Fibroblast of skin of right biceps (primary cell): ENCODE results near the gene LRP1B.

Experiments used
- DNase-seq: peaks from one replicate; pipeline ENCODE4 v3.0.0-alpha.2; 2013

Gene LRP1B

GRCh38 chr2:142040556-142040955, 90.3 kb downstream of the LRP1B start:
- no peak for DNase-seq

- DNase-seq, result peak; percentile 46
Measured at GRCh38 chr2:142038826-142039225, 92.0 kb downstream of the LRP1B start.

DNA sequence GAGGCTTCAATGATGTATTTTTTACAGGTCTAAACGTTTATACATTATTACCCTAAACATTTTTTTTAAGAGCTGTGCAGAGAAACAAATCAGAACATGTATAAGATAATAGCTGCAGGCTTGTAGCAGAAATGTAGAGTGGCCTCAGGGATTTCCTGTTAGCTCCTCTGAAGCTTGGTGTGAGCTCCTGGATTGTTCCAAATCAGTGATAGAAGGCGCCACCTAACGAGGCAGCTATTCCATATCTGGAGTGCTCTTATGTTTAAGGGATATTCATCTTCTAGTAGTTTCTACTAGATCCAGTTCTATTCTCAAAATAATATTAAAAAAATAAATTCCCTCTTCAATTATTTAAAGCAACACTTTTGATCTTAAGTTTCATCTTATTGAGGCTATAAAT, 93.1 kb downstream of the LRP1B start:
- peak; percentile 26 for DNase-seq

DNA sequence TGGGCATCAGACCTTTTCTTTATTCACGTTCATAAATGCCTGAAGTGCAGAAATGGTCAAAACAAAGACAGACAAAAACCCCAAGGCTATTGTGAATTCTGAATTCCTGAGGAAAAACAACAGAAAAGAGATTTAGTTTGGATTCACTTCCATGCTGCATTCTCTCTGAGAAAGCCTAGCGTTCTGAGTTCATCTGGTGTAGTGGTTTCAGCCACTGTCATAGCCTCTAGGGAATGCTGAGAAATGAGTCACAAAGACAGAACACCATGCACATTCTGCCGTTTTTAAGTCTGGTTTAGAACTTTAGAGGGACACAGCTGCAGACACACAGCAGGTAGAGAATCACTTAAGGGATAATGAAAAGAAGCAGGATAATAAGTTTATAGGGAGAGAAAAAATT, 93.8 kb downstream of the LRP1B start:
- peak; percentile 68 for DNase-seq

GRCh38 chr2:142033393-142033792, 97.4 kb downstream of the LRP1B start:
- DNase-seq, result peak; percentile 79

DNA sequence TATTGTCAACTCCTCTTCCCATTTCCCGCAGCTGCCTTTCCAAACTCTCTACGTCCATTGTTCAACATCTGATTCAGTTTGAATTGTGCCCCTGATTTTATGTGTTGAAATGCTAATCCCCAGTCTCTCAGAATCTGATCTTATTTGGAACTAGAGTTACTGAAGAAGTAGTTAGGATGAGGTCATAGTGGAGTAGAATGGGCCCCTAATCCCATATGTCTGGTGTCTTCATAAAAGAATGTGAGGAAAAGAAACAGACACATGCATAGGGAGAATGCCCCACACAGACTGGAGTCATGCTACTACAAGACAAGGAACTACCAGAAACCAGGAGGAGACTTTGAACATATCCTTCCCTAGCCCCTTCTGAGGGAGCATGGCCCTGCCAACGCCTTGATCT, 99.2 kb downstream of the LRP1B start:
- no peak for DNase-seq

DNA sequence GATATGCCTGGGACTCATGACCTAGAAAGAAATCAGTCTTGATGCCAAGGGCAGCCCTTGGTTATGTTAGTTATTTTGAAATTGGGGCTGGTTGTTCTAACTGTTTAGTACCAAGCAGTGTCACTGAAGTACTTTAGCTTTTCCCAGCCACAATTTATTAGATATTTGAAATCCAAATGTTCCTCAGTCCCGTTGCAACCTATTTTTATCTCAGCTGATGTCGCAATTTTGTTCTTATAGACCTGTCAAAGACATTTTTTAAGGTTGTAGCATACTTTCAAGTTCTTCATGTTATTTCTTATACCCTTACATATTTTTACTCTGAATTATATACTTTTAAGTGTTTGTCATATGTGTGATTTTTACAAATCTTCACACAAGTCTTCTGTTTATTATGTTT, 100.1 kb downstream of the LRP1B start:
- no peak for DNase-seq

- no peak for DNase-seq
Measured at GRCh38 chr2:142029974-142030373, 100.8 kb downstream of the LRP1B start.

DNA sequence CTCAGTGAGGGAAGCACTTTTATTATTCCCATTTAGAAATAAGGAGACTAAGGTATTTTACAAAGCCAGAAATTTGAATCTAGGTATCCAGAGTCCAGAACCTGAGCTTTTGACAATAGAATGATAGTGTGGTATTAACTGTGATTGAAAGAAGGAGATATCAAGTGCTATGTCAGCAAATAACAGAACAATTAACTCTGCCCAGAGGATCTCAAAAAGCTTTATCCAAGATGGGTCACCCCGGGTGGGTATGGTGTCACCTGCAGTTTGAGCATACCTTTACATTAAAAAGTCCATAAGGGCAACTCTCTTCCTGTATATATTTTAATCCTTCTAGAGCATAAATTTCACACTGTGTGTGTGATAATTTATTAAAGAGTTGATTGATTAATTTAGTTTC, 105.4 kb downstream of the LRP1B start:
- DNase-seq, result no peak

DNA sequence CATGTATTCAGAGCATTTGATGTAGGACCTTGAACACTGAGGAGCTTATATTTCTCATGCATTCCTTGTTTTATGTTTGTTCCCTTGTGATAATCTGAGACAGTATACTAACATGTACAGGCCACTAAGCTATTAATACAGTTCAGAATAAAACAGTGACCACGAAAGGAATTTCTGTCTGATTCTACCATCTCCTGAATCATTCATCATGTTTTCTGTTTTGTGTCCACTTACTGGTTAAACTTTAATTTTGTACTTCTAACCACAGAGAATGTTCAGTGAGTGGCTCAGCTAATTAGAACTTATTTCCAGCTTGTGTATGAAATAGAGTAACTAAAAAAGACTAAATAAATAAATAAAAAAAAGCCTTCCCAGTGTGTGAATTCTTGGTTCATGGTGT, 110.4 kb downstream of the LRP1B start:
- DNase-seq, result peak; percentile 24

DNA sequence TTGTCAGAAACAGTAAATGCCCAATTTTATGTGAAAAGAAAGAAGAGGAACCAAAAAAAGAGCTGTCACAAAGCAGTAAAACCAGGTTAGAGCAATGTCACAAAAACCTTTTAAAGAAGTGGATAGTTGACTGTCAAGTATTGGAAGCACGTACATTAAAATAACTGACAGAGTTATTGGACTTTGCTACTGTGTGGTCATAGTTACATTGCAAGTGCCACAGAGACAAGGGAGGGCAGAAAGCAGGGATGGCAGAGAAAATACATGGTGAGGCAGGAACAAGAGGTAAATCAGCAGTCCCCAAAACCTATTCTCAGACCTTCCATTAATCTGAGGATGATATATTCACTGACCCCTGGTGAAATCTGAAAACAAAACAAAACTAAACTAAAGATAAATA, 116.3 kb downstream of the LRP1B start:
- no peak for DNase-seq

- DNase-seq, result no peak
Measured at GRCh38 chr2:142012797-142013196, 118.0 kb downstream of the LRP1B start.

- peak; percentile 17 for DNase-seq
Measured at GRCh38 chr2:142010477-142011270, 120.1 kb downstream of the LRP1B start.

GRCh38 chr2:142008135-142008744, 122.6 kb downstream of the LRP1B start:
- DNase-seq, result peak; percentile 57

- DNase-seq, result no peak
Measured at GRCh38 chr2:141994066-141994465, 136.8 kb downstream of the LRP1B start.

- no peak for DNase-seq
Measured at GRCh38 chr2:141992695-141993094, 138.1 kb downstream of the LRP1B start.

- DNase-seq, result peak; percentile 26
Measured at GRCh38 chr2:141968433-141968832, 162.4 kb downstream of the LRP1B start.

DNA sequence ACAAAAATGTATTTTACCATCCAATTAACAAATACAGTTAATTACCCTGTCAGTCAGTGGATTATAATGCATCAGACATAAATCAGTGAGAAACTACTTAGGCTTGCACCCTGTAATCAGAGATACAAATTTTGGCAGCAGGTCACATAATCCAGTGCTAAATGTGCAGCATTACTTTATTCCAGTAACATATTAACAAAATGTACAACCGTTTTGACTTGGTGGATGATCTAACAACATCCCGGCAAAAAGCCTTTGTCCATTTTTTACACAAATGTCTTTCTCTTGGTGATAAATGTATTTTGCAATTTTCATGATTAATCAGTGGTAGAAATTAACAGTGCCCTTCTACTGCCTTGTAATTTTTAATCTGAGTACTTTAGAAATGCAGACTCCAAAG, 162.8 kb downstream of the LRP1B start:
- no peak for DNase-seq

DNA sequence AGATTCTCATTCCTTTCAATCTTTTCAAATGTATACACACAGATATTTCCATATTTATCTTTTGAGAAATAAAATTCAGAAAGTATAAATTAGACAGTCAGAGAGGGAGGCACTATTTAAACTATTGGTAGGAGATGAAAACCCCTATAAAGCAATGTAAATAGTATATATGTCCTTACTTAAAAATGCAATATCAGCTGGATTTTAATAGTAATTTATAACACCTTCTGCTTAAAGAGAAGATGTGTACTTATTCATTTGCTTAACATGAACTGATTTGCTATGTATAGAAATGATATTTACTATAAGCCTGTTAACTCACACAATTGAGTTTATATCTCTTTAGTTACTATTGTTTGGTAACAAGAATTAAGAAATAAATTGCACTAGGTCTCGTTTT, 163.3 kb downstream of the LRP1B start:
- DNase-seq, result no peak

- DNase-seq, result no peak
Measured at GRCh38 chr2:141959941-141960340, 170.9 kb downstream of the LRP1B start.

- DNase-seq, result no peak
Measured at GRCh38 chr2:141959016-141959415, 171.8 kb downstream of the LRP1B start.

DNA sequence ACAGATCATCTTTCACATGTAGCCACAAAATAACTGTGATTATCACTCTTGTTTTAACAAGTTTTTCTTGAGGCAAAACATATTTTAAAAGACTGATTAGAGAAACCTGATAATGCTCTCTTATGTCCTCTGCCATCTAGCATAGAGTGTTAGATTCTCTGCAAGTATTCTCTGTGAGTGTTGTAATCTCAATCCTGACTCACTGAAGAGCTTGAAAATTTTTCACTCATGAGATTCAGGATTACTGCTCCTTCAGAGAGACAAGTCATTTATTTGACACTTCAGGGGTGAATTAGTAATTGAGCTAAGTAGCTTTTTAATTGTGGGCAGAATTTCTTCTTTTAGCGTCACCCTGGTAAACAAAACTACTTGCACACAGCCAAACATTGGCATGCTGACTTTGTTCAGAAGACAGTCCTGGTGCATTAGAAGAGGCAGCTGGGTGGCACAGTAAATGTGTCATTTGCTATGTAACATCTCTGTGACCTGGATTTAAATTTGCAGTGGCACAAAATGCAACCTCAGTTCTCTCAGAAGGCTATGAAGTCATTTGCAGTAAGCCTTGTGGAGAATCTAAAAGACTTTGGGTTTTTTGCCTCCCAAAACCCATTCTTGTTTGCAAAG, 172.9 kb downstream of the LRP1B start:
- DNase-seq, result no peak

GRCh38 chr2:141957321-141957720, 173.5 kb downstream of the LRP1B start:
- no peak for DNase-seq

DNA sequence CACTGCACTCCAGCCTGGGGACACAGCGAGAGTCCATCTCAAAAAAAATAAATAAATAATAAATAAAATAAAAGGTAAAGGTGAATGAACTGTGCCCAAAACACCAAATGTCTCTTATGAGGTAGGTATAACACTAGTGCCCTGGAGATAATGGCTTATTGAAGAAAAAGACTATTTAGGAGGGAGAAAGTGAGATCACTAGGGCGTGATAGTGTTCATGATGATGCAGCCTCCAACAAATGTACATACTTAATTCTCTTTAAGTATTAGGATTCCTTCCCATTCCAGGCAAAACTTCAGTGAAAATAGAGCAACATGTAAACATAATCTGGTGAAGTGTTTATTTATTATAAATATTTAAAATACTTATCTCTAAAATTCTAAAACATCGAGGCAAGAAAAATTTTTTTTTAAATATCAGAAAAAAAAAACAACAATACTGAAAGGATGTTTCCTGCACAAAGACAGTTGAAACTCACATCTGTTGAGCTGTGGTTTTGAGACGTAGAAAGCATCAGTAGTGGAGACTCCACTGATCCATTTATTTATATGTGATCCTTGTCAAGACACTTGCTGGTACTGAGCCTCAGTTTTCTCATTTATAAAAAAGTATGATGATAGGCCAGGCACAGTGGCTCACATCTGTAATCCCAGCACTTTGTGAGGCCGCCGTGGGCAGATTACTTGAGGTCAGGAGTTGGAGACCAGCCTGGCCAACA, 183.3 kb downstream of the LRP1B start:
- DNase-seq, result no peak
